ENCODE data around the gene ERCC4.

Gene ERCC4

GRCh38 chr16:13948086-13948485 is 28.1 kb downstream of the ERCC4 start:
- no peak for DNase-seq (ENCODE audit: low read depth in 2 of 2)

GRCh38 chr16:13950821-13951547 is 31.0 kb downstream of the ERCC4 start:
- DNase-seq (ENCODE audit: low read depth in 2 of 2): no peak

GRCh38 chr16:13951611-13952010 is 31.7 kb downstream of the ERCC4 start:
- no peak for DNase-seq (ENCODE audit: low read depth in 2 of 2)

- no peak for DNase-seq (ENCODE audit: low read depth in 2 of 2)
Measured at GRCh38 chr16:13953501-13953900, 33.5 kb downstream of the ERCC4 start.

- DNase-seq (ENCODE audit: low read depth in 2 of 2): no peak
Measured at GRCh38 chr16:13956635-13957196, 36.8 kb downstream of the ERCC4 start.

GRCh38 chr16:13957197-13958078 is 37.5 kb downstream of the ERCC4 start:
- DNase-seq (ENCODE audit: low read depth in 2 of 2): no peak

- DNase-seq (ENCODE audit: low read depth in 2 of 2): no peak
Measured at GRCh38 chr16:13958474-13958873, 38.5 kb downstream of the ERCC4 start.

GRCh38 chr16:13959626-13960025 is 39.7 kb downstream of the ERCC4 start:
- no peak for DNase-seq (ENCODE audit: low read depth in 2 of 2)

- DNase-seq (ENCODE audit: low read depth in 2 of 2): no peak
Measured at GRCh38 chr16:13961099-13961811, 41.3 kb downstream of the ERCC4 start.

GRCh38 chr16:13962232-13962631 is 42.3 kb downstream of the ERCC4 start:
- DNase-seq (ENCODE audit: low read depth in 2 of 2): no peak

GRCh38 chr16:13968835-13969234 is 48.9 kb downstream of the ERCC4 start:
- DNase-seq (ENCODE audit: low read depth in 2 of 2): no peak

- no peak for DNase-seq (ENCODE audit: low read depth in 2 of 2)
Measured at GRCh38 chr16:13969711-13970110, 49.8 kb downstream of the ERCC4 start.

- DNase-seq (ENCODE audit: low read depth in 2 of 2): no peak
Measured at GRCh38 chr16:13970708-13971422, 50.9 kb downstream of the ERCC4 start.

GRCh38 chr16:13973321-13974023 is 53.5 kb downstream of the ERCC4 start:
- DNase-seq (ENCODE audit: low read depth in 2 of 2): no peak

- no peak for DNase-seq (ENCODE audit: low read depth in 2 of 2)
Measured at GRCh38 chr16:13977177-13977576, 57.2 kb downstream of the ERCC4 start.

- DNase-seq (ENCODE audit: low read depth in 2 of 2): no peak
Measured at GRCh38 chr16:13982451-13982850, 62.5 kb downstream of the ERCC4 start.

GRCh38 chr16:13983625-13984024 is 63.7 kb downstream of the ERCC4 start:
- no peak for DNase-seq (ENCODE audit: low read depth in 2 of 2)

GRCh38 chr16:13984794-13985193 is 64.8 kb downstream of the ERCC4 start:
- DNase-seq (ENCODE audit: low read depth in 2 of 2): no peak

- DNase-seq (ENCODE audit: low read depth in 2 of 2): no peak
Measured at GRCh38 chr16:13988038-13988437, 68.1 kb downstream of the ERCC4 start.

- DNase-seq (ENCODE audit: low read depth in 2 of 2): no peak
Measured at GRCh38 chr16:13992322-13992721, 72.4 kb downstream of the ERCC4 start.

GRCh38 chr16:13992976-13993375 is 73.0 kb downstream of the ERCC4 start:
- DNase-seq (ENCODE audit: low read depth in 2 of 2): no peak

Measured in stimulated activated CD4-positive, alpha-beta T cell treated with anti-CD3 and anti-CD28 coated beads, Interleukin-1b, Interleukin-23, amount 100 ng/mL, for 1 hour (primary cell).